ENCODE data around the gene TM9SF2.

Gene TM9SF2

GRCh38 chr13:99465454-99465853 lies 35.8 kb upstream of the TM9SF2 start:
- no peak for TF ChIP-seq ZFX (IDR thresholded peaks at IDR 0.05)
- TF ChIP-seq, protein P1, sequence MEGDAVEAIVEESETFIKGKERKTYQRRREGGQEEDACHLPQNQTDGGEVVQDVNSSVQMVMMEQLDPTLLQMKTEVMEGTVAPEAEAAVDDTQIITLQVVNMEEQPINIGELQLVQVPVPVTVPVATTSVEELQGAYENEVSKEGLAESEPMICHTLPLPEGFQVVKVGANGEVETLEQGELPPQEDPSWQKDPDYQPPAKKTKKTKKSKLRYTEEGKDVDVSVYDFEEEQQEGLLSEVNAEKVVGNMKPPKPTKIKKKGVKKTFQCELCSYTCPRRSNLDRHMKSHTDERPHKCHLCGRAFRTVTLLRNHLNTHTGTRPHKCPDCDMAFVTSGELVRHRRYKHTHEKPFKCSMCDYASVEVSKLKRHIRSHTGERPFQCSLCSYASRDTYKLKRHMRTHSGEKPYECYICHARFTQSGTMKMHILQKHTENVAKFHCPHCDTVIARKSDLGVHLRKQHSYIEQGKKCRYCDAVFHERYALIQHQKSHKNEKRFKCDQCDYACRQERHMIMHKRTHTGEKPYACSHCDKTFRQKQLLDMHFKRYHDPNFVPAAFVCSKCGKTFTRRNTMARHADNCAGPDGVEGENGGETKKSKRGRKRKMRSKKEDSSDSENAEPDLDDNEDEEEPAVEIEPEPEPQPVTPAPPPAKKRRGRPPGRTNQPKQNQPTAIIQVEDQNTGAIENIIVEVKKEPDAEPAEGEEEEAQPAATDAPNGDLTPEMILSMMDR (conservative IDR thresholded peaks at IDR 0.05): no peak
- no peak overlapping the region for H3K27ac ChIP-seq

DNA sequence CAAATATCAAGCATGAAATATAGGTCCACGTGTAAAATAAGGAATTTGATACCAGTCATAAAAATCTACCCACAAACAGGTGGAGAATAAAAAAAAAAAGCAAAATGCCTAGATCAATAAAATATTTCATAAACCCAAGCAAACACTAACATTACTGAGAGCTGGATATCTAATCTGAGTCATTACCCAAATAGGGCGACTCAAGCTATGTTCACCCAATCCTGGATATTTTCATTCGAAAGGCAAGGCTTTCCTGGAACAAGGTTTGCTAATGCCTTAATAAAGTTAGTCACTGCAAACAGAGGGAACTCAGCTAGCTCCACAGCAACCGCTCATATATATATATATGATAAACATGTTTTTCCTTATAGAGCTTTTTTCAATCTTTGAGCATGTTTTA lies 33.5 kb upstream of the TM9SF2 start:
- no peak overlapping the region for H3K27ac ChIP-seq
- TF ChIP-seq, protein P1 (conservative IDR thresholded peaks at IDR 0.05): no peak
- no peak for TF ChIP-seq ZFX (IDR thresholded peaks at IDR 0.05)

- TF ChIP-seq, protein P1 (conservative IDR thresholded peaks at IDR 0.05): no peak
- TF ChIP-seq ZFX (IDR thresholded peaks at IDR 0.05): no peak
- no peak overlapping the region for H3K27ac ChIP-seq
Measured at GRCh38 chr13:99469041-99469440, 32.2 kb upstream of the TM9SF2 start.

GRCh38 chr13:99470027-99470426 lies 31.2 kb upstream of the TM9SF2 start:
- TF ChIP-seq ZFX (IDR thresholded peaks at IDR 0.05): no peak
- TF ChIP-seq, protein P1 (conservative IDR thresholded peaks at IDR 0.05): no peak
- H3K27ac ChIP-seq: no peak overlapping the region

DNA sequence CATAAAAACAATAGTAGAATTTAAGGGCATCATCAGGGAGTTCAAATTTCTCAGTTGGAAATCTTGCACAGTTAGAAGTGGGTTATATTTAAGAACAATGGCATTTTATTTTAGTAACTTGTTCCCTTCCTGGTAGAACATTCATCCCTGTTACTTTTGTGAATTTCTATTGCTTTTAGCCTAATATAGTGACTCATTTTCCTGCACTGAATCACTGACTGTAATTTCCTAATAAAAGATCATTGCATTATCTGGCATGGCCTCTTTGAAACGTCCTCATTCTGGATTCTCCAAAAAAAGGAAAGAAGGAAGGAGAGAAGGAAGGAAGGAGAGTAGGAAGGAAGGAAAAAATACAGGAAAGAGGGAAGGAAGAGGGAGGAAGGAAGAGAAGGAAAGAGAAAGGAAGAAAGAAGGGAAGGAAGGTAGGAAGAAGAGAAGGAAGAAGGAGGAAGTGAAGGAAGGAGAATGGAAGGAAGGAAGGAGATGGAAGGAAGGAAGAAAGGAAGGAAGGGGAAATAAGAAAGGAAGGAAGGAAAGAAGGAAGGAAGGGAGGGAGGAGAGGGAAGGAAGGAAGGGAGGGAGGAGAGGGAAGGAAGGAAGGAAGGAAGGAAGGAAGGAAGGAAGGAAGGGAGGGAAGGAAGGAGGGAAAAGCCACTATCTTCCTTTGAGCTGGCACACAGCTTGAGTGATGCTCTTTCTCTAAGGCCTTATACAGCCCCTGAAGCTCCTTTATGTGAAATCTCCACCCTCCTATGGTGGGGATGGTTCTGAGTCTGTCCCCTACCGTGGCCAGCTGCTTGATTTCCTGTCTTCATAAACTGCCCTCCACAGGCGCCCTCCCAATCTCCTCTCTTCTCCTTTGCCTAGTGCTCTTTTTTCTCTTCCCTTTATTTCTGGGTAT lies 29.8 kb upstream of the TM9SF2 start:
- no peak overlapping the region for H3K27ac ChIP-seq
- TF ChIP-seq ZFX (IDR thresholded peaks at IDR 0.05): no peak
- TF ChIP-seq, protein P1 (conservative IDR thresholded peaks at IDR 0.05): no peak

GRCh38 chr13:99472122-99472440 lies 29.2 kb upstream of the TM9SF2 start:
- no peak overlapping the region for H3K27ac ChIP-seq
- TF ChIP-seq ZFX (IDR thresholded peaks at IDR 0.05): no peak
- TF ChIP-seq, protein P1 (conservative IDR thresholded peaks at IDR 0.05): no peak

DNA sequence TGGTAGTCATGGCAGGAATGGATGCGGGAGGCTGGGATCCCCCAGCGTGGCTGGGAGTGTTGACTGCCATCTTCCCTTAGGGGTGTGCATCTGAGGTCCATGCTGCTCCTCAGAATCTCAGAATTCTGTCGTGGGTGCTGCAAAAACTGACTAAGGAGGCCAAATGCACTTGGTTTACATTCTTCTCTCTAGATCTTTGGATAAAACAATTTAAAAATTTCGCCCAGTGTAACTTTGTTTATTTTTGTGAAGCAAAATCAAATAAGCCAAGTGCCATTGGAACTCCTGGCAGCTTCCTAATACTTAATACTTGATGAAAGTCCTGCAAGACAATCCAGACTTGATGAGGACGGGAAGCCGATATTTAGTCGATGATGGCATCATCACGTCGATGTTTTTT lies 27.8 kb upstream of the TM9SF2 start:
- H3K27ac ChIP-seq: no peak overlapping the region
- no peak for TF ChIP-seq ZFX (IDR thresholded peaks at IDR 0.05)
- TF ChIP-seq, protein P1 (conservative IDR thresholded peaks at IDR 0.05): no peak

Data from C4-2B (cell line).